Panc1 (cell line): ENCODE measurements around the gene PCDHB13. TPM values are rescaled to one million over a fixed set of nuclear protein-coding genes. Genes with fewer than 3 reads are reported as not detected.
A peak's percentile ranks its signal among the peaks of the same experiment; 100 is the strongest.
"Not testable (repeated sequence)": the region's sequence is repeated elsewhere in the genome, so short reads cannot be mapped to it uniquely, and the experiment has no call there.

ENCODE experiments used
- ATAC-seq: fragments of 200-7000 bp; cut with Tn5 transposase; 2 replicates; pipeline ENCODE4 v1.9.1; 2020; ENCODE audit warnings: mild to moderate bottlenecking, moderate library complexity
- BruUV-seq: library from RNA; stranded (reverse); fragments of 400-500 nt; replicated peaks from 2 replicates; lab custom pipeline; 2021; lab: Mats Ljungman, UMichigan
- CTCF ChIA-PET: fragments of 300-600 bp; sonication (Branson Sonifier 250); formaldehyde crosslinking; loops from one replicate; lab custom pipeline; 2022; ENCODE audit warnings: antibody characterized with exemption; lab: Charles Lee
- POLR2A ChIA-PET: fragments of 300-600 bp; sonication (Branson Sonifier 250); formaldehyde crosslinking; loops from one replicate; lab custom pipeline; 2022; ENCODE audit warnings: antibody characterized with exemption; lab: Charles Lee
- DNase-seq: peaks from one replicate; pipeline ENCODE4 v3.0.0-alpha.2; 2010; ENCODE audit warnings: low read depth, low spot score
- H3K27ac ChIP-seq: 2 replicates; pipeline ENCODE4 v1.5.1; 2011; ENCODE audit warnings: mild to moderate bottlenecking, low read length, inconsistent platforms
- H3K27me3 ChIP-seq: fragments of 200-500 bp; sonication (Bioruptor generic); 2 replicates; pipeline ENCODE4 v1.6.0; 2014; ENCODE audit warnings: low read length, inconsistent platforms; ENCODE audit not compliant: control insufficient read depth, insufficient read depth
- H3K36me3 ChIP-seq: fragments of 200-500 bp; sonication (Bioruptor generic); 2 replicates; pipeline ENCODE4 v1.5.1; 2014; ENCODE audit warnings: inconsistent platforms, mild to moderate bottlenecking, low read length, moderate library complexity; ENCODE audit not compliant: control insufficient read depth, insufficient read depth
- H3K4me1 ChIP-seq: 2 replicates; pipeline ENCODE4 v1.5.1; 2011; ENCODE audit warnings: inconsistent platforms, mild to moderate bottlenecking, low read length, moderate library complexity; ENCODE audit not compliant: control insufficient read depth, insufficient read depth
- H3K4me3 ChIP-seq, 2 experiments: 2 replicates each; pipeline ENCODE4 v1.5.1; 2011 to 2012; ENCODE audit warnings: low read depth in 2 of 2, low read length in 2 of 2, mild to moderate bottlenecking in 2 of 2, inconsistent platforms in 1 of 2, moderate library complexity in 1 of 2
- H3K9me3 ChIP-seq: fragments of 200-500 bp; sonication (Bioruptor generic); 2 replicates; pipeline ENCODE4 v1.5.1; 2014; ENCODE audit warnings: low read depth, mild to moderate bottlenecking, inconsistent platforms, low read length, moderate library complexity; ENCODE audit not compliant: control insufficient read depth, insufficient read depth
- CTCF ChIP-seq: fragments of 450-650 bp; IDR thresholded peaks from 2 replicates; pipeline ENCODE4 v1.5.1; 2017; ENCODE audit warnings: mild to moderate bottlenecking
- REST ChIP-seq, 2 experiments: IDR thresholded peaks; 2 replicates each; pipeline ENCODE4 v1.6.1; 2011 to 2012; ENCODE audit warnings: low read depth in 2 of 2, control low read depth in 1 of 2, low read length in 1 of 2, mild to moderate bottlenecking in 1 of 2, moderate library complexity in 1 of 2; ENCODE audit not compliant: insufficient read depth in 1 of 2
- in situ Hi-C: cut with HindIII; loops from 2 replicates; pipeline ENCODE4 v1.10.0; 2016; ENCODE audit warnings: low sequenced_read_pairs, low pct_unique_long_range_greater_than_20kb
- intact Hi-C: fragments of 100-400 bp; cut with micrococcal nuclease; formaldehyde crosslinking; loops from one replicate; pipeline ENCODE4 v1.10.0; 2022; ENCODE audit not compliant: unreplicated experiment
- total RNA-seq: library from RNA; stranded (reverse); gene quantifications from one replicate; pipeline ENCODE4 v1.2.1, GENCODE V29; 2021; ENCODE audit not compliant: unreplicated experiment

Gene PCDHB13
- total RNA-seq, 1 experiment from 2014 or later = 1.0 TPM

- TF ChIP-seq REST (IDR thresholded peaks at IDR 0.05; ENCODE audit: insufficient read depth in 1 of 2, low read depth in 2 of 2, low read length in 1 of 2) (no peak), CTCF (peak; percentile 67)
- Histone ChIP-seq H3K9me3 (no peaks in the 10 kb centered on the region), H3K36me3 (no peaks in the 10 kb centered on the region), H3K4me3 (no peak within 1 kb of the TSS; a peak in 1 of 4 replicates), H3K4me1 (no peaks in the 10 kb centered on the region), H3K27ac (no peak within 1 kb of the TSS), H3K27me3 (peaks cover 9% of the 10 kb centered on the region)
- no peak for ATAC-seq
- ChIA-PET CTCF (interaction anchor here (1.0 to 1.2 kb wide), 2 partner anchors 8 to 112 kb away, joined by 3 to 4 read pairs; partner anchors contain the start of gene TAF7), POLR2A (no interaction called here)
- BruUV-seq = no TSS peak
- intact Hi-C loops (loop anchor here (5.0 kb wide), 1 partner anchor 349 kb away; no protein-coding TSS in a partner anchor), in situ Hi-C loops (no loop called here)
- no peak for DNase-seq
These were observed 5.2 kb upstream of the PCDHB13 start, which contains the start of gene PCDHB12 for GRCh38 chr5:141208478-141208877. Gene PCDHB12 (plus strand): TSS chr5:141208719. CDS start chr5:141208908, 189 bp downstream.

GRCh38 chr5:141210281-141210680 is 3.4 kb upstream of the PCDHB13 start:
- intact Hi-C loops, H3K27ac ChIP-seq, CTCF ChIA-PET, DNase-seq, ATAC-seq, H3K27me3 ChIP-seq, H3K4me3 ChIP-seq, BruUV-seq, H3K4me1 ChIP-seq, H3K36me3 ChIP-seq, in situ Hi-C loops, H3K9me3 ChIP-seq, POLR2A ChIA-PET: not testable (repeated sequence)

GRCh38 chr5:141210849-141211248 is 2.9 kb upstream of the PCDHB13 start:
- DNase-seq, BruUV-seq: not testable (repeated sequence)

GRCh38 chr5:141214583-141214982 is 864 bp downstream of the PCDHB13 start:
- in situ Hi-C loops, DNase-seq, H3K4me3 ChIP-seq, CTCF ChIA-PET, H3K4me1 ChIP-seq, H3K27ac ChIP-seq, BruUV-seq, POLR2A ChIA-PET, H3K36me3 ChIP-seq, H3K27me3 ChIP-seq, intact Hi-C loops: not testable (repeated sequence)
- peaks cover 12% of the 10 kb centered on the region; the same call in 1 of the 2 replicates for H3K9me3 ChIP-seq
- peak; percentile 61 for ATAC-seq

More at GRCh38 chr5:141210849-141211248, 2.9 kb upstream of the PCDHB13 start:
- in situ Hi-C loops, CTCF ChIA-PET, H3K4me1 ChIP-seq, H3K36me3 ChIP-seq, POLR2A ChIA-PET, H3K4me3 ChIP-seq, ATAC-seq, H3K27me3 ChIP-seq, intact Hi-C loops, H3K9me3 ChIP-seq, H3K27ac ChIP-seq: not testable (repeated sequence)

GRCh38 chr5:141215504-141215903 is 1.8 kb downstream of the PCDHB13 start:
- not testable (repeated sequence) for BruUV-seq

GRCh38 chr5:141216035-141216434 is 2.3 kb downstream of the PCDHB13 start:
- ATAC-seq, H3K27me3 ChIP-seq, H3K4me3 ChIP-seq, H3K27ac ChIP-seq, POLR2A ChIA-PET, in situ Hi-C loops, DNase-seq, BruUV-seq, H3K36me3 ChIP-seq, intact Hi-C loops, CTCF ChIA-PET, H3K4me1 ChIP-seq: not testable (repeated sequence)
- peaks cover 13% of the 10 kb centered on the region; the same call in 1 of the 2 replicates for H3K9me3 ChIP-seq

More at GRCh38 chr5:141215504-141215903, 1.8 kb downstream of the PCDHB13 start:
- intact Hi-C loops, CTCF ChIA-PET, H3K4me1 ChIP-seq, DNase-seq, H3K36me3 ChIP-seq, H3K27ac ChIP-seq, H3K27me3 ChIP-seq, H3K4me3 ChIP-seq, POLR2A ChIA-PET, in situ Hi-C loops, ATAC-seq: not testable (repeated sequence)
- peaks cover 13% of the 10 kb centered on the region; the same call in 1 of the 2 replicates for H3K9me3 ChIP-seq
